A549 treated with CpdA at 1 μM for 4 hours (cell line): Measurements from ENCODE around the gene DDX59. TPM values are rescaled to one million over a fixed set of nuclear protein-coding genes. Genes with fewer than 3 reads are reported as not detected.

ENCODE experiments used
- total RNA-seq: library from RNA; stranded (reverse); fragments of 200-300 nt; extraction: Qiagen RNA extraction; gene quantifications from 5 replicates; pipeline ENCODE4 v1.2.3, GENCODE V29; 2022; ENCODE audit warnings: low read depth

DDX59 gene
- 13.7 to 16.2 TPM (median 14.8 TPM) in 5 replicates for total RNA-seq

GRCh38 chr1:200669314-200670241 lies at the start of gene DDX59:
Gene DDX59, minus strand, starts transcription at chr1:200669907. Its CDS starts 3,167 bp downstream, at chr1:200666740.

GRCh38 chr1:200620273-200621131 lies 49.2 kb downstream of the DDX59 start, which contains the start of gene KIF14:
Gene KIF14, minus strand, starts transcription at chr1:200620751. Its CDS starts 2,028 bp downstream, at chr1:200618723.

Other genes starting within 250 kb of the DDX59 start
- gene KIF14, start 49.2 kb downstream of the DDX59 start, total RNA-seq, result 7.9 to 13.1 TPM (median 11.6 TPM) in 5 replicates
- gene CAMSAP2, start 69.0 kb upstream of the DDX59 start, total RNA-seq, result 17.6 to 27.1 TPM (median 20.8 TPM) in 5 replicates
- gene GPR25, start 203.1 kb upstream of the DDX59 start, total RNA-seq, result not detected in 5 replicates
- gene INAVA, start 225.0 kb upstream of the DDX59 start, total RNA-seq, result 33.8 to 43.7 TPM (median 37.4 TPM) in 5 replicates